Keratinocyte (primary cell): ENCODE measurements around the gene GNAL. TPM values are rescaled to one million over a fixed set of nuclear protein-coding genes. Genes with fewer than 3 reads are reported as not detected.
"Not testable (repeated sequence)": the region's sequence is repeated elsewhere in the genome, so short reads cannot be mapped to it uniquely, and the experiment has no call there.

Experiments used
- DNase-seq: peaks from one replicate; pipeline ENCODE4 v3.0.0-alpha.2; 2011; ENCODE audit warnings: low read depth, missing footprints, low spot score
- FAIRE-seq: peaks from 2 replicates; lab custom pipeline; 2011; peaks lifted over from hg19 to GRCh38; lab: Jason Lieb, UNC
- H2AFZ ChIP-seq: 2 replicates; pipeline ENCODE4 v1.6.0; 2012; ENCODE audit warnings: low read length, control low read depth, inconsistent platforms; ENCODE audit not compliant: control insufficient read depth
- H3K27ac ChIP-seq: 2 replicates; pipeline ENCODE4 v1.5.1; 2011; ENCODE audit warnings: low read length; ENCODE audit not compliant: control insufficient read depth, insufficient read depth
- H3K27me3 ChIP-seq: 3 replicates; pipeline ENCODE4 v1.6.0; 2011; ENCODE audit warnings: low read length; ENCODE audit not compliant: control insufficient read depth, insufficient read depth; ENCODE audit errors: extremely low read depth
- H3K36me3 ChIP-seq, 2 experiments: 2 replicates in 1 of 2; 3 replicates in 1 of 2; pipeline ENCODE4 v1.5.1; 2011; ENCODE audit warnings: low read length in 2 of 2, mild to moderate bottlenecking in 1 of 2; ENCODE audit not compliant: control insufficient read depth in 2 of 2, insufficient read depth in 2 of 2; ENCODE audit errors: extremely low read depth in 1 of 2
- H3K4me1 ChIP-seq: 3 replicates; pipeline ENCODE4 v1.5.1; 2011; ENCODE audit warnings: low read length; ENCODE audit not compliant: control insufficient read depth, insufficient read depth; ENCODE audit errors: extremely low read depth
- H3K4me2 ChIP-seq: 3 replicates; pipeline ENCODE4 v1.6.0; 2011; ENCODE audit warnings: low read depth, low read length; ENCODE audit not compliant: control insufficient read depth, insufficient read depth; ENCODE audit errors: extremely low read depth
- H3K4me3 ChIP-seq, 3 experiments: fragments of 200-600 bp in 1 of 3; sonication (generic) in 1 of 3; 2 replicates in 2 of 3; 3 replicates in 1 of 3; pipeline ENCODE4 v1.5.1; 2011 to 2016; ENCODE audit warnings: low read length in 3 of 3, mild to moderate bottlenecking in 3 of 3, control low read depth in 2 of 3, inconsistent platforms in 1 of 3, low read depth in 1 of 3, mixed read lengths in 1 of 3, mixed run types in 1 of 3, moderate library complexity in 1 of 3; ENCODE audit not compliant: control insufficient read depth in 2 of 3, insufficient read depth in 2 of 3; ENCODE audit errors: extremely low read depth in 1 of 3
- H3K79me2 ChIP-seq: 2 replicates; pipeline ENCODE4 v1.6.0; 2012; ENCODE audit warnings: low read length; ENCODE audit not compliant: control insufficient read depth, insufficient read depth
- H3K9ac ChIP-seq: 3 replicates; pipeline ENCODE4 v1.6.0; 2011; ENCODE audit warnings: low read length; ENCODE audit not compliant: control insufficient read depth, insufficient read depth; ENCODE audit errors: extremely low read depth
- H3K9me1 ChIP-seq: 3 replicates; pipeline ENCODE4 v1.6.0; 2011; ENCODE audit warnings: low read length; ENCODE audit not compliant: control insufficient read depth, insufficient read depth; ENCODE audit errors: extremely low read depth
- H3K9me3 ChIP-seq: 2 replicates; pipeline ENCODE4 v1.5.1; 2012; ENCODE audit warnings: low read depth, low read length; ENCODE audit not compliant: control insufficient read depth
- H4K20me1 ChIP-seq: 3 replicates; pipeline ENCODE4 v1.6.0; 2011; ENCODE audit warnings: low read length; ENCODE audit not compliant: control insufficient read depth, insufficient read depth; ENCODE audit errors: extremely low read depth
- CTCF ChIP-seq, 3 experiments: IDR thresholded peaks in 1 of 3; conservative IDR thresholded peaks in 1 of 3; optimal IDR thresholded peaks in 1 of 3; 2 replicates in 2 of 3; 3 replicates in 1 of 3; pipeline versions ENCODE3 to v1.5.1; 2011; ENCODE audit warnings: low read length in 3 of 3, mild to moderate bottlenecking in 3 of 3, moderate library complexity in 2 of 3, control low read depth in 1 of 3, inconsistent platforms in 1 of 3; ENCODE audit not compliant: insufficient read depth in 2 of 3; ENCODE audit errors: extremely low read depth in 1 of 3
- EZH2 ChIP-seq: IDR thresholded peaks from one replicate; pipeline ENCODE4 v1.6.1; 2012; ENCODE audit warnings: inconsistent platforms, mild to moderate bottlenecking, low read length, moderate library complexity
- dilution Hi-C: fragments of 300-500 bp; cut with MboI; formaldehyde crosslinking; loops from one replicate; pipeline ENCODE4 v1.7.0; 2020; ENCODE audit warnings: low sequenced_read_pairs; ENCODE audit not compliant: extremely low pct_ligation_motif_present
- polyA plus RNA-seq, 5 experiments: library from polyadenylated mRNA; depleted of rRNA in 3 of 5; stranded (reverse) in 3 of 5; stranded (forward) in 1 of 5; unstranded in 1 of 5; fragments of >200 nt; gene quantifications; 1 replicate in 1 of 5; 2 replicates in 3 of 5; 3 replicates in 1 of 5; pipeline versions ENCODE4 v1.2.1 to v1.2.3, GENCODE V29; 2011 to 2012; ENCODE audit warnings: missing spikeins in 2 of 5, low read depth in 1 of 5, low replicate concordance in 1 of 5

The GNAL gene
- polyA plus RNA-seq, 1 donor (not counting 4 experiments of a cell fraction or from before 2014, with no cell fraction given), result 30.0 TPM

- no peaks in the 10 kb centered on the region for H4K20me1 ChIP-seq
- peak overlapping the region; percentile 61 to 100 (median 99) for H3K4me3 ChIP-seq
- FAIRE-seq (no peak), DNase-seq (no peak)
- no peaks in the 10 kb centered on the region for H3K27me3 ChIP-seq
- peaks cover 31% of the 10 kb centered on the region for H3K79me2 ChIP-seq
- no peak overlapping the region for H2AFZ ChIP-seq
- dilution Hi-C loops, result no loop called here
- TF ChIP-seq CTCF (optimal IDR thresholded peaks at IDR 0.05 in 1 of 3, IDR thresholded peaks at IDR 0.05 in 1 of 3, conservative IDR thresholded peaks at IDR 0.05 in 1 of 3; ENCODE audit: extremely low read depth in 1 of 3, insufficient read depth in 2 of 3, low read length in 3 of 3) (no peak), EZH2 (no peak)
- H3K36me3 ChIP-seq, result peaks cover 1 to 3% of the 10 kb centered on the region in 2 experiments
- peak overlapping the region; percentile 100 for H3K9ac ChIP-seq
- H3K9me1 ChIP-seq, result no peaks in the 10 kb centered on the region
- H3K4me1 ChIP-seq, result peaks cover 32% of the 10 kb centered on the region
- H3K9me3 ChIP-seq, result no peaks in the 10 kb centered on the region
- H3K27ac ChIP-seq, result peak overlapping the region; percentile 100
- H3K4me2 ChIP-seq, result peak overlapping the region; percentile 91
These were observed 162.8 kb downstream of the GNAL start for GRCh38 chr18:11851806-11852337.

- H3K4me3 ChIP-seq, H3K9me3 ChIP-seq, H3K9me1 ChIP-seq, H2AFZ ChIP-seq, DNase-seq, dilution Hi-C loops, FAIRE-seq, H3K9ac ChIP-seq, H3K4me2 ChIP-seq, H3K27ac ChIP-seq, H3K27me3 ChIP-seq, H3K36me3 ChIP-seq, H4K20me1 ChIP-seq: not testable (repeated sequence)
- Histone ChIP-seq H3K4me1 (peaks cover 55% of the 10 kb centered on the region), H3K79me2 (peaks cover 31% of the 10 kb centered on the region)
These were observed 165.5 kb downstream of the GNAL start for GRCh38 chr18:11854554-11854953.
